Natural killer cell (primary cell): ENCODE results near the gene COL23A1. TPM values are rescaled to one million over a fixed set of nuclear protein-coding genes. Genes with fewer than 3 reads are reported as not detected.

Source experiments
- ATAC-seq, 3 donors: fragments of 150-1000 bp in 2 of 3; fragments of 200-7000 bp in 1 of 3; cut with Tn5 transposase; 1 replicate in 1 of 3; 2 replicates in 2 of 3; pipeline ENCODE4 v1.10.0; 2021; ENCODE audit warnings: mild to moderate bottlenecking in 2 of 3, moderate library complexity in 2 of 3
- DNase-seq, 2 donors: peaks; one replicate each; pipeline versions ENCODE4 v3.0.0 to v3.0.0-alpha.2; 2013 to 2021; ENCODE audit warnings: mixed read lengths in 1 of 2
- H3K27ac ChIP-seq: one replicate; pipeline ENCODE4 v1.5.1; 2013; ENCODE audit warnings: mild to moderate bottlenecking, low read length
- H3K27me3 ChIP-seq: one replicate; pipeline ENCODE4 v1.6.1; 2013; ENCODE audit warnings: low read length; ENCODE audit not compliant: control insufficient read depth, insufficient read depth
- H3K36me3 ChIP-seq: one replicate; pipeline ENCODE4 v1.6.1; 2013; ENCODE audit warnings: low read length; ENCODE audit not compliant: control insufficient read depth, insufficient read depth
- H3K4me1 ChIP-seq: one replicate; pipeline ENCODE4 v1.6.1; 2013; ENCODE audit warnings: low read length; ENCODE audit not compliant: control insufficient read depth, insufficient read depth
- H3K4me3 ChIP-seq: one replicate; pipeline ENCODE4 v1.5.1; 2013; ENCODE audit warnings: low read length
- H3K9me3 ChIP-seq: one replicate; pipeline ENCODE4 v1.6.1; 2013; ENCODE audit warnings: low read length; ENCODE audit not compliant: control insufficient read depth, insufficient read depth
- H3K27ac Mint-ChIP-seq, 2 donors: one replicate each; pipeline ENCODE4 v1.8.0; 2022; ENCODE audit warnings: mild to moderate bottlenecking in 2 of 2, mixed read lengths in 2 of 2, moderate library complexity in 1 of 2
- H3K27me3 Mint-ChIP-seq, 2 donors: one replicate each; pipeline ENCODE4 v1.8.0; 2022; ENCODE audit warnings: low read depth in 2 of 2, mixed read lengths in 2 of 2
- H3K36me3 Mint-ChIP-seq: one replicate; pipeline ENCODE4 v1.8.0; 2022; ENCODE audit warnings: mixed read lengths
- H3K4me1 Mint-ChIP-seq, 2 donors: one replicate each; pipeline ENCODE4 v1.8.0; 2022; ENCODE audit warnings: mixed read lengths in 2 of 2
- H3K4me3 Mint-ChIP-seq: one replicate; pipeline ENCODE4 v1.8.0; 2022; ENCODE audit warnings: mild to moderate bottlenecking, moderate library complexity, mixed read lengths
- H3K9me3 Mint-ChIP-seq, 2 donors: one replicate each; pipeline ENCODE4 v1.8.0; 2022; ENCODE audit warnings: mixed read lengths in 2 of 2
- WGBS: methylation state at CpG from one replicate; pipeline ENCODE4 v1.1.7; 2013; ENCODE audit warnings: missing lambda C conversion rate; ENCODE audit not compliant: insufficient coverage; 5-methylcytosine and 5-hydroxymethylcytosine counted together
- intact Hi-C: fragments of 100-400 bp; cut with micrococcal nuclease; formaldehyde crosslinking; loops from one replicate; pipeline ENCODE4 v1.14.2; 2022
- total RNA-seq, 4 donors: library from RNA; stranded (reverse); fragments of 120-200 nt in 1 of 4; gene quantifications; one replicate each; pipeline versions ENCODE4 v1.2.3 to v1.2.4, GENCODE V29; 2013 to 2022
- TF ChIP-seq, protein P1 (sequence below): fragments of 200-600 bp; IDR thresholded peaks from one replicate; pipeline ENCODE4 v1.8.0; 2022; ENCODE audit warnings: antibody characterized with exemption

Gene COL23A1
- total RNA-seq, 3 donors from 2014 or later (not counting 1 experiment from before 2014, with no cell fraction given) = 0.15 TPM; not detected in 2

DNA sequence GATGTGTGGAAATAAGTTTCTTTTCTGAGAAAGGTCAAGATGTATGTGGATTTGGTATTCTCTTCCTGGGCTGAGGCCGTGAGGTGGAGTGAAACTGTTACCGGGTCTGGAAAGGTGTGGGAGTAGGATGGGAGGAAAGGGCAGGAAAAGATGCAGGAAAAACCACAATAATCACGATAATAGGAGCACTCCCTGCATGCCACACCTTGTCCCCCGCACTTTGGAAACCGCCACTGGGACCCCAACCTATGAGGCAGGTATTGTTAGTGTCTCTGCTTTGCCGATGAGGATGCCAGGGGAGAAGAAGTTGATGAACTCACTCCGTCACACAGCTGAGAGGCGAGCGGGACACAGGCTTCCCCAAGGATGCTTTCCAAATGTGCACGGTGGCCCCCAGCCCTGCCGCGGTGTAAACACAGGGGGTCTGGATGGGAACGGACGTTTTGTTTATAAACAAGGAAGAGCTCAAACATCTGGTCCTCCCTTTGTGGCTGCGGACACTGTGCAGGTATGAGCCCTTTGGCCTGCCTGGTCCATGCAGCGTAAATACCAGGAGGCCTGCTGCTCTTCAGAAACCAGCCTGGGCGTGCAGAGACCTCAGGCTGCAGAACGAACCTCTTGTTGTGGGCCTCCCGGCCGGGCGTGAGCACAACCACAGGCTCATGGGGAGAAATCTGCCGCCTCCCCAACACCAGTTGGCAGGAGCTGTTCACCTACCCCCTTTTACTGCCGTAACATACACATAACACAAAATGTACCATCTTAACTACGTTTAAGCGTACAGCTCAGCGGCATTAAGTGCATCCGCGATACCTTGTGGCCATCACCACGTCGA is 126.7 kb downstream of the COL23A1 start:
- Histone ChIP-seq H3K4me1 (peaks cover 4% of the 10 kb centered on the region), H3K9me3 (no peaks in the 10 kb centered on the region), H3K4me3 (no peak overlapping the region), H3K27me3 (no peaks in the 10 kb centered on the region), H3K27ac (no peak overlapping the region), H3K36me3 (no peaks in the 10 kb centered on the region)
- intact Hi-C loops = no loop called here
- TF ChIP-seq, protein P1, sequence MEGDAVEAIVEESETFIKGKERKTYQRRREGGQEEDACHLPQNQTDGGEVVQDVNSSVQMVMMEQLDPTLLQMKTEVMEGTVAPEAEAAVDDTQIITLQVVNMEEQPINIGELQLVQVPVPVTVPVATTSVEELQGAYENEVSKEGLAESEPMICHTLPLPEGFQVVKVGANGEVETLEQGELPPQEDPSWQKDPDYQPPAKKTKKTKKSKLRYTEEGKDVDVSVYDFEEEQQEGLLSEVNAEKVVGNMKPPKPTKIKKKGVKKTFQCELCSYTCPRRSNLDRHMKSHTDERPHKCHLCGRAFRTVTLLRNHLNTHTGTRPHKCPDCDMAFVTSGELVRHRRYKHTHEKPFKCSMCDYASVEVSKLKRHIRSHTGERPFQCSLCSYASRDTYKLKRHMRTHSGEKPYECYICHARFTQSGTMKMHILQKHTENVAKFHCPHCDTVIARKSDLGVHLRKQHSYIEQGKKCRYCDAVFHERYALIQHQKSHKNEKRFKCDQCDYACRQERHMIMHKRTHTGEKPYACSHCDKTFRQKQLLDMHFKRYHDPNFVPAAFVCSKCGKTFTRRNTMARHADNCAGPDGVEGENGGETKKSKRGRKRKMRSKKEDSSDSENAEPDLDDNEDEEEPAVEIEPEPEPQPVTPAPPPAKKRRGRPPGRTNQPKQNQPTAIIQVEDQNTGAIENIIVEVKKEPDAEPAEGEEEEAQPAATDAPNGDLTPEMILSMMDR = no peak
- Mint-ChIP-seq H3K9me3 (no peaks in the 10 kb centered on the region), H3K27me3 (peaks cover 0 to 5% of the 10 kb centered on the region in 2 donors), H3K4me3 (no peak overlapping the region), H3K27ac (no peak overlapping the region), H3K4me1 (no peaks in the 10 kb centered on the region), H3K36me3 (no peaks in the 10 kb centered on the region)
- 94% methylated on average over 30 of the region's 30 CpGs for WGBS
- ATAC-seq (no peak), DNase-seq (no peak)

DNA sequence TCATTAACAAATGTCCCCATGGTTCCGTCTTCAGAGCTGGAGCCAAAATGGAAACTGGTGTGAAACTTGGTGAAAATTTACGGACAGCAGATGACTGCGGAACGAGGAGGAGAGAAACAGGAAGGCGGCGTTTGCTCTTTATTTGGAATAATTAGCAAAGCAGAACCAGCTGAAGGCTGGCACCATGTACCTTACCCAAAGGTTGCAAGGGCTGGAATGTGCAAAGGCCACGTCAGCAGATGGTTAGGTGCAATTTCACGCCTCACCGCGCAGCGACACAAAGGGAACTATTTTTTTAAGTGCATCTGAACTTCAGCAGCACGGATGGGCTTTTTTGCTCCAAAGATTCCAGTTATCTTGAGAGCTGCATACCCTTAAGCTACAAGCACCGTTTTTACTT is 127.4 kb downstream of the COL23A1 start:
- H3K27ac Mint-ChIP-seq = no peak overlapping the region
- ATAC-seq = no peak
- Histone ChIP-seq H3K27ac (no peak overlapping the region), H3K36me3 (no peaks in the 10 kb centered on the region), H3K4me1 (no peaks in the 10 kb centered on the region), H3K27me3 (no peaks in the 10 kb centered on the region), H3K4me3 (no peak overlapping the region), H3K9me3 (no peaks in the 10 kb centered on the region)
- no peaks in the 10 kb centered on the region for H3K36me3 Mint-ChIP-seq
- peaks cover 0 to 5% of the 10 kb centered on the region in 2 donors for H3K27me3 Mint-ChIP-seq
- WGBS = 92% methylated on average over 12 of the region's 13 CpGs
- no peaks in the 10 kb centered on the region for H3K9me3 Mint-ChIP-seq
- intact Hi-C loops = no loop called here
- H3K4me1 Mint-ChIP-seq = no peaks in the 10 kb centered on the region
- H3K4me3 Mint-ChIP-seq = no peak overlapping the region
- no peak for DNase-seq
- TF ChIP-seq, protein P1 = no peak

- Mint-ChIP-seq H3K9me3 (no peaks in the 10 kb centered on the region), H3K36me3 (no peaks in the 10 kb centered on the region), H3K4me3 (no peak overlapping the region), H3K27ac (no peak overlapping the region), H3K4me1 (no peaks in the 10 kb centered on the region), H3K27me3 (peaks cover 0 to 1% of the 10 kb centered on the region in 2 donors)
- no peaks in the 10 kb centered on the region for H3K4me1 ChIP-seq
- TF ChIP-seq, protein P1 = no peak
- no peak for DNase-seq
- H3K4me3 ChIP-seq = no peak overlapping the region
- H3K27ac ChIP-seq = no peak overlapping the region
- H3K9me3 ChIP-seq = no peaks in the 10 kb centered on the region
- no peaks in the 10 kb centered on the region for H3K27me3 ChIP-seq
- no peaks in the 10 kb centered on the region for H3K36me3 ChIP-seq
- intact Hi-C loops = no loop called here
- ATAC-seq = no peak
These were observed 128.1 kb downstream of the COL23A1 start for GRCh38 chr5:178462076-178462475.
